CD14-positive monocyte (primary cell): ENCODE data around the gene AEBP1. TPM values are rescaled to one million over a fixed set of nuclear protein-coding genes. Genes with fewer than 3 reads are reported as not detected.

Experiments used
- DNase-seq, 3 donors: peaks; one replicate each; pipeline ENCODE4 v3.0.0-alpha.2; 2011 to 2022
- H2AFZ ChIP-seq: 2 replicates; pipeline ENCODE4 v1.6.0; 2012; ENCODE audit warnings: mild to moderate bottlenecking, low read depth, low read length, inconsistent platforms; ENCODE audit not compliant: insufficient read depth, poor library complexity, severe bottlenecking
- H3K27ac ChIP-seq, 2 donors: 1 replicate in 1 of 2; 2 replicates in 1 of 2; pipeline ENCODE4 v1.5.1; 2012 to 2013; ENCODE audit warnings: low read length in 2 of 2, control low read depth in 1 of 2, inconsistent platforms in 1 of 2, low read depth in 1 of 2, mild to moderate bottlenecking in 1 of 2
- H3K27me3 ChIP-seq, 2 donors: one replicate each; pipeline versions ENCODE4 v1.6.0 to v1.6.1; 2011 to 2013; ENCODE audit warnings: low read length in 2 of 2; ENCODE audit not compliant: control insufficient read depth in 2 of 2, insufficient read depth in 2 of 2
- H3K36me3 ChIP-seq, 2 donors: replicated peaks in 1 of 2; 1 replicate in 1 of 2; 2 replicates in 1 of 2; pipeline versions ENCODE4 v1.5.1 to v1.6.1; 2012 to 2013; ENCODE audit warnings: low read length in 2 of 2, control low read depth in 1 of 2, inconsistent platforms in 1 of 2, mild to moderate bottlenecking in 1 of 2; ENCODE audit not compliant: insufficient read depth in 2 of 2, control insufficient read depth in 1 of 2
- H3K4me1 ChIP-seq, 2 donors: 1 replicate in 1 of 2; 2 replicates in 1 of 2; pipeline versions ENCODE4 v1.5.1 to v1.6.1; 2012 to 2013; ENCODE audit warnings: low read length in 2 of 2, control low read depth in 1 of 2, inconsistent platforms in 1 of 2, mild to moderate bottlenecking in 1 of 2, moderate library complexity in 1 of 2; ENCODE audit not compliant: insufficient read depth in 2 of 2, control insufficient read depth in 1 of 2
- H3K4me2 ChIP-seq: replicated peaks from 2 replicates; pipeline ENCODE3; 2012; ENCODE audit warnings: low read length, moderate library complexity, mild to moderate bottlenecking; ENCODE audit not compliant: poor library complexity, severe bottlenecking; ENCODE audit errors: extremely low read depth
- H3K4me3 ChIP-seq, 3 experiments: fragments of 200-600 bp in 1 of 3; sonication (generic) in 1 of 3; replicated peaks in 1 of 3; 1 replicate in 2 of 3; 2 replicates in 1 of 3; pipeline ENCODE4 v1.5.1; 2011 to 2013; ENCODE audit warnings: low read length in 3 of 3, mild to moderate bottlenecking in 3 of 3, control low read depth in 2 of 3, low read depth in 2 of 3, inconsistent platforms in 1 of 3, moderate library complexity in 1 of 3
- H3K79me2 ChIP-seq: 2 replicates; pipeline ENCODE4 v1.6.0; 2012; ENCODE audit warnings: mild to moderate bottlenecking, control low read depth, inconsistent platforms, low read length, moderate library complexity; ENCODE audit not compliant: insufficient read depth
- H3K9ac ChIP-seq: 2 replicates; pipeline ENCODE4 v1.6.0; 2017; ENCODE audit warnings: low read length, mild to moderate bottlenecking; ENCODE audit not compliant: insufficient read depth, poor library complexity, severe bottlenecking
- H3K9me3 ChIP-seq, 2 donors: replicated peaks in 1 of 2; 1 replicate in 1 of 2; 2 replicates in 1 of 2; pipeline versions ENCODE4 v1.5.1 to v1.6.1; 2012 to 2013; ENCODE audit warnings: low read length in 2 of 2, control low read depth in 1 of 2; ENCODE audit not compliant: control insufficient read depth in 1 of 2, insufficient read depth in 1 of 2
- H4K20me1 ChIP-seq: 2 replicates; pipeline ENCODE4 v1.6.0; 2012; ENCODE audit warnings: mild to moderate bottlenecking, low read length, control low read depth, moderate library complexity; ENCODE audit not compliant: insufficient read depth
- H3K27ac Mint-ChIP-seq, 7 donors: one replicate each; pipeline ENCODE4 v1.8.0; 2020; ENCODE audit warnings: mild to moderate bottlenecking in 7 of 7, mixed read lengths in 7 of 7, moderate library complexity in 6 of 7, inconsistent platforms in 2 of 7
- H3K27me3 Mint-ChIP-seq, 3 donors: one replicate each; pipeline ENCODE4 v1.8.0; 2021 to 2022; ENCODE audit warnings: low read depth in 3 of 3, mild to moderate bottlenecking in 3 of 3, mixed read lengths in 3 of 3, moderate library complexity in 3 of 3, inconsistent platforms in 1 of 3
- H3K36me3 Mint-ChIP-seq, 2 donors: one replicate each; pipeline ENCODE4 v1.8.0; 2020; ENCODE audit warnings: mixed read lengths in 2 of 2, inconsistent platforms in 1 of 2, mild to moderate bottlenecking in 1 of 2
- H3K4me1 Mint-ChIP-seq: one replicate; pipeline ENCODE4 v1.8.0; 2020; ENCODE audit warnings: mild to moderate bottlenecking, mixed read lengths
- H3K4me3 Mint-ChIP-seq, 2 donors: one replicate each; pipeline ENCODE4 v1.8.0; 2020; ENCODE audit warnings: mild to moderate bottlenecking in 2 of 2, mixed read lengths in 2 of 2, moderate library complexity in 1 of 2
- H3K9me3 Mint-ChIP-seq, 7 donors: one replicate each; pipeline ENCODE4 v1.8.0; 2020 to 2022; ENCODE audit warnings: mixed read lengths in 7 of 7, mild to moderate bottlenecking in 6 of 7, moderate library complexity in 6 of 7, inconsistent platforms in 2 of 7
- CTCF ChIP-seq: fragments of 200-600 bp; IDR thresholded peaks from one replicate; pipeline ENCODE4 v1.8.0; 2022; ENCODE audit warnings: antibody characterized with exemption, mild to moderate bottlenecking
- WGBS: methylation state at CpG from one replicate; pipeline ENCODE4 v1.1.5; 2013; ENCODE audit warnings: missing lambda C conversion rate; ENCODE audit not compliant: insufficient coverage; 5-methylcytosine and 5-hydroxymethylcytosine counted together
- intact Hi-C, 2 donors: fragments of 100-400 bp; cut with micrococcal nuclease; formaldehyde crosslinking; loops; one replicate each; pipeline versions ENCODE4 v1.15.0 to v1.15.1; 2023
- polyA plus RNA-seq, 3 donors: library from polyadenylated mRNA; depleted of rRNA in 1 of 3; unstranded in 2 of 3; stranded (reverse) in 1 of 3; fragments of 300-500 nt in 2 of 3; fragments of >200 nt in 1 of 3; fragmentation: Illumina TruSeq in 2 of 3; gene quantifications; 1 replicate in 2 of 3; 2 replicates in 1 of 3; pipeline ENCODE4 v1.2.3, GENCODE V29; 2012 to 2021

The AEBP1 gene
- polyA plus RNA-seq, 3 donors: 0.08 TPM; not detected in 2

GRCh38 chr7:44074349-44074695 lies 29.8 kb upstream of the AEBP1 start:
- DNase-seq: no peak
- Histone ChIP-seq H3K36me3 (peaks cover 44 to 52% of the 10 kb centered on the region in 2 donors), H3K9me3 (no peaks in the 10 kb centered on the region), H3K27ac (peak overlapping the region; percentile 90 to 97), H4K20me1 (peaks cover 6% of the 10 kb centered on the region), H2AFZ (no peak overlapping the region), H3K4me1 (peaks cover 18 to 27% of the 10 kb centered on the region in 2 donors), H3K4me3 (peak overlapping the region in 1 of 3 experiments; percentile 28), H3K79me2 (no peaks in the 10 kb centered on the region), H3K9ac (peak overlapping the region; percentile 86), H3K4me2 (peak overlapping the region; percentile 72), H3K27me3 (no peaks in the 10 kb centered on the region)
- 8% methylated on average over 9 of the region's 13 CpGs for WGBS
- Mint-ChIP-seq H3K36me3 (peaks cover 48 to 70% of the 10 kb centered on the region in 2 donors), H3K27ac (peak overlapping the region; percentile 95 to 99 (median 98)), H3K4me3 (peak overlapping the region; percentile 62 to 80), H3K4me1 (peaks cover 40% of the 10 kb centered on the region), H3K27me3 (peaks cover 0 to 4% (median 0%) of the 10 kb centered on the region in 3 donors), H3K9me3 (peaks cover 0 to 2% (median 0%) of the 10 kb centered on the region in 7 donors)
- no peak for TF ChIP-seq CTCF
- intact Hi-C loops: loop anchor here in 1 of 2 donors (2.0 kb wide), 1 partner anchor 28 kb away; no protein-coding TSS in a partner anchor

GRCh38 chr7:44075296-44076075 lies 28.7 kb upstream of the AEBP1 start:
- Mint-ChIP-seq H3K4me3 (no peak overlapping the region), H3K27ac (peak overlapping the region; percentile 95 to 99 (median 98)), H3K36me3 (peaks cover 59 to 81% of the 10 kb centered on the region in 2 donors), H3K4me1 (peaks cover 45% of the 10 kb centered on the region), H3K27me3 (peaks cover 0 to 6% (median 0%) of the 10 kb centered on the region in 3 donors), H3K9me3 (peaks cover 0 to 2% (median 0%) of the 10 kb centered on the region in 7 donors)
- Histone ChIP-seq H3K27me3 (no peaks in the 10 kb centered on the region), H3K4me1 (peaks cover 18 to 27% of the 10 kb centered on the region in 2 donors), H3K4me3 (no peak overlapping the region), H3K79me2 (peaks cover 9% of the 10 kb centered on the region), H3K27ac (peak overlapping the region; percentile 90 to 97), H2AFZ (no peak overlapping the region), H3K9ac (no peak overlapping the region), H3K36me3 (peaks cover 55 to 63% of the 10 kb centered on the region in 2 donors), H3K4me2 (no peak overlapping the region), H4K20me1 (peaks cover 6% of the 10 kb centered on the region), H3K9me3 (no peaks in the 10 kb centered on the region)
- 98% methylated on average over 14 of the region's 17 CpGs for WGBS
- no peak for DNase-seq
- no peak for TF ChIP-seq CTCF
- intact Hi-C loops: loop anchor here in 1 of 2 donors (2.0 kb wide), 1 partner anchor 29 kb away; no protein-coding TSS in a partner anchor
